Measurements from ENCODE around the gene DUOXA2. TPM values are rescaled to one million over a fixed set of nuclear protein-coding genes. Genes with fewer than 3 reads are reported as not detected.
A peak's percentile ranks its signal among the peaks of the same experiment; 100 is the strongest.

The DUOXA2 gene
- total and polyA plus RNA-seq, 2 of the 4 experiments (the other 2 are of a cell fraction), result not detected

- TF ChIP-seq USF2 (IDR thresholded peaks at IDR 0.05; ENCODE audit: low read depth, low read length) (no peak), POLR2A (IDR thresholded peaks at IDR 0.05; ENCODE audit: low read depth, low read length) (no peak)
Measured at GRCh38 chr15:45149060-45149459, 34.9 kb downstream of the DUOXA2 start (continued).

- Histone ChIP-seq H3K9me3 (ENCODE audit: control insufficient read depth, insufficient read depth, low read length) (no peaks in the 10 kb centered on the region), H3K27me3 (ENCODE audit: control insufficient read depth, insufficient read depth, low read length) (no peaks in the 10 kb centered on the region), H3K9ac (ENCODE audit: low read depth, low read length) (no peak overlapping the region), H3K79me1 (ENCODE audit: low read depth in 1 of 2, low read length in 2 of 2) (no peaks in the 10 kb centered on the region), H3K56ac (ENCODE audit: extremely low read depth, insufficient read depth, low read length) (no peak overlapping the region), H3K36me3 (ENCODE audit: control insufficient read depth, insufficient read depth, low read length) (no peaks in the 10 kb centered on the region), H2BK120ac (ENCODE audit: low read depth, low read length) (no peak overlapping the region), H3K9me1 (ENCODE audit: insufficient read depth, low read length) (no peaks in the 10 kb centered on the region), H3K4ac (ENCODE audit: low read depth, low read length) (no peak overlapping the region), H2AK9ac (replicated peaks; ENCODE audit: low read depth, low read length, poor library complexity) (no peak overlapping the region), H3K4me1 (ENCODE audit: control insufficient read depth, insufficient read depth, low read length) (no peaks in the 10 kb centered on the region; the same call in 1 of the 2 replicates), H3K4me2 (ENCODE audit: low read depth, low read length) (no peak overlapping the region), H3K14ac (replicated peaks; ENCODE audit: low read depth, low read length) (no peak overlapping the region), H2BK20ac (ENCODE audit: low read depth, low read length) (no peak overlapping the region), H3K23ac (ENCODE audit: low read depth, low read length) (no peak overlapping the region), H3K4me3 (ENCODE audit: insufficient read depth, low read depth, low read length) (no peak overlapping the region), H3K27ac (ENCODE audit: insufficient read depth, low read length) (no peak overlapping the region), H2AFZ (replicated peaks; ENCODE audit: low read length, poor library complexity) (no peak overlapping the region), H2AK5ac (ENCODE audit: low read depth, low read length) (no peak overlapping the region), H2BK5ac (ENCODE audit: low read depth, low read length, poor library complexity, severe bottlenecking) (no peak overlapping the region), H4K8ac (ENCODE audit: low read depth in 2 of 2, low read length in 2 of 2) (no peak overlapping the region), H4K20me1 (ENCODE audit: insufficient read depth, low read length) (no peaks in the 10 kb centered on the region), H3K18ac (ENCODE audit: low read depth, low read length) (no peak overlapping the region), H2BK15ac (ENCODE audit: low read depth, low read length) (no peak overlapping the region), H4K91ac (ENCODE audit: insufficient read depth, low read depth, low read length) (no peak overlapping the region), H4K5ac (ENCODE audit: low read depth, low read length) (no peak overlapping the region)
- TF ChIP-seq POLR2A (IDR thresholded peaks at IDR 0.05; ENCODE audit: low read depth, low read length), result no peak
- TF ChIP-seq MAZ (IDR thresholded peaks at IDR 0.05; ENCODE audit: borderline replicate concordance, low read depth, low read length), result no peak
- no peak for TF ChIP-seq NFE2L2 (IDR thresholded peaks at IDR 0.05; ENCODE audit: low read depth, low read length)
- no peak for TF ChIP-seq RFX5 (IDR thresholded peaks at IDR 0.05; ENCODE audit: low read depth, low read length)
- no peak for TF ChIP-seq CEBPB (IDR thresholded peaks at IDR 0.05; ENCODE audit: low read depth, low read length)
- no peak for TF ChIP-seq BHLHE40 (IDR thresholded peaks at IDR 0.05; ENCODE audit: low read depth, low read length)
- no peak for TF ChIP-seq MAFK (IDR thresholded peaks at IDR 0.05; ENCODE audit: low read depth, low read length)
- TF ChIP-seq ELK1 (IDR thresholded peaks at IDR 0.05; ENCODE audit: borderline replicate concordance, low read depth, low read length), result no peak
- BruUV-seq (replicated peaks), result no TSS peak
- in situ Hi-C loops (cut with MboI; ENCODE audit: low sequenced_read_pairs), result no loop called here
- no peak for ATAC-seq (ENCODE audit: low read depth)
- POLR2A ChIA-PET (ENCODE audit: unreplicated experiment), result no interaction called here
- peak; percentile 4 for DNase-seq
- dilution Hi-C loops (cut with HindIII; ENCODE audit: low sequenced_read_pairs, unreplicated experiment), result no loop called here
- 100% methylated on average over 1 of the region's 6 CpGs; no CpG with 5 or more reads in 1 of the 2 experiments for WGBS, 2 experiments (ENCODE audit: extremely low coverage in 2 of 2, insufficient read length in 1 of 2)
- intact Hi-C loops (cut with micrococcal nuclease), result no loop called here
- CTCF ChIA-PET, result interaction anchor here (0.8 kb wide), 1 partner anchor 11 kb away, joined by 4 read pairs; no protein-coding TSS in a partner anchor
Measured at GRCh38 chr15:45150481-45150880, 36.4 kb downstream of the DUOXA2 start.
